D341Med (cell line): Measurements from ENCODE around the gene ESRRB.
"Not testable (repeated sequence)": the region's sequence is repeated elsewhere in the genome, so short reads cannot be mapped to it uniquely, and the experiment has no call there.

Source experiments
- DNase-seq: peaks from one replicate; pipeline ENCODE4 v3.0.0; 2012; ENCODE audit warnings: low spot score

Gene ESRRB

GRCh38 chr14:76497550-76498462 lies 121.9 kb downstream of the ESRRB start:
- peak; percentile 69 for DNase-seq

DNA sequence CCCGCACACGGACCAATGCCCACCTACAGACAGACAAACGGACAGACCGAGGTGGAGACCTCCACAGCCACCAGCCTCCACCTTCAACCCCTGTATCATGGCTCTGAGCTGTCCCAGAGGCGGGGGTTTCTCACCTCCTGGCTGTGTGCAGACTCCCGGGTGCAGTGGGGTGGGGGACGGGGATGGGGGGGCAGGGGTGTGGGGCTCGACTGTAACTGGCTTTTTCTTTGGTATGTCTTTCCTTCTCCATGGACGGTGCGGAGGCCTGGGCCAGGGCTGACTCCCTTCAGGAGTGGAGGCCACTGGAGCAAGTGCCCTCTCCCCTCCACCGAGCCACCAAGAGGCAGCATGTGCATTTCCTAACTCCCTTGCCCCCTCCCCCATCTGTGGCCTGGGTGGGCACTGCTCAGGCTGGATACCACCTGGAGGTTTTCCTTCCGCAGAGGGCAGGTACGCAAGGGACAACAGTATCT lies 122.6 kb downstream of the ESRRB start:
- DNase-seq = no peak

DNA sequence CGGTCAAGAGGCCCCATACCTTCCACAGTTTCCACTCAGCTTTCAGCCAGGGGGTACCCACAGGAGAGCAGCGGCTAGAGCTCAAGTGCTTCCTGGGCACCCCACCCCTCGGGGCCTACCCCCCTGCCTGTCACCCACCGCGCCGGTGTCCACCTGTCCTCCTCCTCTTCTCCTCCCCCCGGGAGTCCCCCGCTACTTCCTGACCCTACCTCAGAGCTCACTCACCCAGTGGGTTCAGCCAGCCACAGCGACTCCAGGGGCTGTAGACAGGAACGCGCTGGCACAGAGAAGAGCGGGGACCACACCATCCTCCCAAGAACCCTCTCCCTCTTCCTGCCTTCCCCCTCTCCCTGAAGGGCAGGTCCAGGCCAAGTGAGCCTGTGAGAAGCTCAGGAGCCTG lies 123.0 kb downstream of the ESRRB start:
- no peak for DNase-seq

GRCh38 chr14:76499399-76499798 lies 123.5 kb downstream of the ESRRB start:
- no peak for DNase-seq

GRCh38 chr14:76500011-76500410 lies 124.1 kb downstream of the ESRRB start:
- no peak for DNase-seq

DNA sequence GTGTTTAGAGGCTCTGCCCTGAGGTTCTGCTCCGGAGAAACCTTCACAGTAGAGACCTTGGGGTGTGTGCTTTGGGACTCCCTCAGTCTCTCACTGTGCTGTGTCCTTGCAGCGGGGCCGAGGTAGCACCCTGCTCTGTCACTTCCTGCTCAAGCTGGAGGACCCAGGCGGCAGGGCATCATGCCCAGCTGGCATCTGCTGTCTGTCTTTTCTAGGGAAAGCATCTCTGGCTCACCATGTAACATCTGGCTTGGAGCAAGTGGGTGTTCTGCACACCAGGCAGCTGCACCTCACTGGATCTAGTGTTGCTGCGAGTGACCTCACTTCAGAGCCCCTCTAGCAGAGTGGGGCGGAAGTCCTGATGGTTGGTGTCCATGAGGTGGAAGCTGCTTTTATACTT lies 124.5 kb downstream of the ESRRB start:
- DNase-seq = no peak

DNA sequence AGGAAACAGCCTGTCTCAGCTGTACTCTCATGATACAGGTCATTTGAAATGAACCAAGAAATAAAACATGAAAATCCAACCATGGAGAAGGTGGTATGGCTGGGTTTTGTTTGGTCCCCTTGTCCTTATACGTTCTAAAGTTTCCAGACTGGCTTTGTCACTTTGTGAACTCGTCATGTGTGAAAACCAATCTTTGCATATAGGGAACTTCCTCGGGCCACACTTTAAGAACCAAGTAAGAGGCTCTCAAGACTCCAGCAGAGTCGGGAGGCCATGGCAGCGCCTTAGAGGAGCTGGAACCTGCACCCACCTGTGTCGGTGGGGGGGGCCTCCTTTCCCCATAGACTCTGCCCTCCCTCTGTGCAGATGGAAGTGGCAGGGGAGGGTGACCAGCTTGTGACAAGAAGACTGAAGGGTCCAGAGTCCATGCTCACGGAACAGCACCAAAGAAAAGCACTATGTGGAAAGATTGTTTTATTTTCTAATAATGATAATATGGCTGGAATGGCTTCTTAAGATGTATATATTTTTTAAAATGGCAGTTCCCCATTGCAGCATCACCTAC lies 125.3 kb downstream of the ESRRB start:
- DNase-seq = no peak

DNA sequence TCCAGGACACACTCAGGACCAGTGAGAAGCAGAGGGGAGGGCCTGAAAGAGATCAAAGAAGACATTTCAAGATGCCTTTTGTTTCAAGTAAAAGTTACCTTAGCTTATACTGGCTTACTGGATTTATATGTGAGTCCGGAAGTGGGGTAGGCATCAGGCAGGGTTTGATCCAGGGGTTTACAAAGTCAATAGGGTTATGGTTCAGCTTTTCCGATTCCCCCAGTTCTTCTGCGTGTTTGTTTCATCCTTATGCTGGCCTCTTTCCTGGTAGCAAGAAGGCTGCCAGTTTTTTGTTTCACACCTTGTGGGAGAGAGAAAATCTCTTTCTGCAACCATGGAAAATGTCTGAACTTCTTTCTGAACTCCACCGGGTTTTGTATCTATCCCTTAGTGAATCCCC lies 126.3 kb downstream of the ESRRB start:
- DNase-seq = no peak

GRCh38 chr14:76502638-76503037 lies 126.7 kb downstream of the ESRRB start:
- no peak for DNase-seq

- DNase-seq = no peak
Measured at GRCh38 chr14:76509311-76509710, 133.4 kb downstream of the ESRRB start.

DNA sequence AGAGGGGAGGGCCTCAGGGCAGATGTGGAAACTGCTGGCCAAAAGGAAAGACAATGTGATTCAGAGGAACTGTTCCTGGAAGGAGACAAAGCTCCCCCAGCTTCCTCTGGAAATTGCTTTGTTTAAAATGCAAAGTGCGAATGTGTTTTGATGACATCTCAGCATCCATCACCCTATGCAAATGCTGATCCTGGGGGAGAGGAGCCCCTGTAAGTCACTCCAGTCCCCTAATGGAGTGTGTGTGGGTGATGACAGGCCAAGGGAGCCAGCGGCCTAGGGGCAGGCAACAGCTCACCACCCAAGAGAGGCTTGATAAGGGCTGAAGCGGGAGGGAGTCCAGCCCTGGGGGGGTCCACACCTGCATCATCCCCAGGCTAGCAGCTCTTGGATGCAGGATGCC lies 134.2 kb downstream of the ESRRB start:
- DNase-seq = no peak

GRCh38 chr14:76514213-76514998 lies 138.5 kb downstream of the ESRRB start:
- peak; percentile 56 for DNase-seq

- DNase-seq = no peak
Measured at GRCh38 chr14:76516884-76517283, 140.9 kb downstream of the ESRRB start.

- DNase-seq = no peak
Measured at GRCh38 chr14:76518366-76518765, 142.4 kb downstream of the ESRRB start.

DNA sequence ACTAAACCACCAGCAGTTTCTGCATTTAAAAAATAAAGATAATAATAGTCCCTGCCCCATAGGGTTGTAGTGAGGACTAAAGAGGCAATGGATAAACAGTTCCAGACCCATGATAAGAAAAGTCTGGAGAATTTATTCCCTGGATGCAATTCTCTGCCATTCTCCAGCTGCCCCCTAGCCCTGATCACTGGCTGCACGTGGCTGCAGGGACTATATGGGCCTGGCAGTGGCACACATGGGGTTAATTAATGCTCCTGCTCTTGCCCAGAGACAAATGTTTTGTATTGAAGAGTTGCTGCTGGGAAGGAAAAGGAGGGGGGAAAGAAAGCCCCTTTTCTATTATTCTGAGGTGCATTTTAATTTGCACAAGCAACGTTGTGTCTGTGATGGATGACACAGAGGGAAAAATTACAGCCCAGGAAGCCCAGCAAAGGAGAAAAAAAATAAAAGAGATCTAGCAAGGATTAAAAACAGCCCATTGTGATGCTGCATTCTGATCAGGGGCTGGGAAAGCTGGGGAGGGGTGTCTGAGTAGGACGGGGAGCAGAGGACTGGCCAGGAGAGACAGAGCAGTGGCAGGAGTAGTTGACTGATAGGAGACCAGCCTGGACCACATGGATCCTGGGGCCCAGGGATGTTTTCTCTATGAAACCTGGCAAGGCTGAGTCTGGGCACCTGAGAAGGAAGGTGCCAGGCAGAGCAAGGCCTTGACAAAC lies 149.3 kb downstream of the ESRRB start:
- no peak for DNase-seq

- no peak for DNase-seq
Measured at GRCh38 chr14:76531085-76531484, 155.1 kb downstream of the ESRRB start.

DNA sequence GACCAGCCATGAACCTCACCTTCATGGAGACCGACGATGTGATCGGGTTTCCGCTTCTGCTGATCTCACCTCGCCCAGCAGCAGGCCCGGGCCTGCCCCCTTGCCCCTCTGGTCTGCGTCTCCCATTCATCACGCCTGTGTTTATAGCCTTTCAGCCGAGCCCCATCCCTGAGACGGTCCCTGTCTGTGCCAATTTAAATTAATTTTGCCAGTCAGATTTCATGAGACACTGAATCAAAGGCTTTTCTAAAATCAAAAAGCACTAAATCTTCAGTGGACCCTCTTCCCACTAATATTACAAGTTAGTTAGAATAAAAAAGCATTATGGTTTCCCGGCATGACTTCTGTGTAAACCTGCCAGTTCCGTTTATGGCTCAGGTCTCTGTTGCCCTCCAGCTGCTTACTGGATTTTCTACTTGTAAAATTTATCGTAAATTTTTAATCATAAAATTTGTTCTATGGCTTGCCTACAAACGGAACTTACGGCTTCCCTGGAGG lies 155.9 kb downstream of the ESRRB start:
- DNase-seq = no peak

- not testable (repeated sequence) for DNase-seq
Measured at GRCh38 chr14:76536636-76537035, 160.7 kb downstream of the ESRRB start.

- DNase-seq = no peak
Measured at GRCh38 chr14:76537906-76538647, 162.1 kb downstream of the ESRRB start.

GRCh38 chr14:76538648-76539008 lies 162.7 kb downstream of the ESRRB start:
- no peak for DNase-seq

- DNase-seq = no peak
Measured at GRCh38 chr14:76539130-76539529, 163.2 kb downstream of the ESRRB start.
